ENCODE measurements around the gene SRSF9.

GRCh38 chr12:120413901-120414695 lies 55.5 kb downstream of the SRSF9 start:
- TF ChIP-seq CTCF (conservative IDR thresholded peaks at IDR 0.05) (no peak), ZFX (IDR thresholded peaks at IDR 0.05) (no peak)

Data from C4-2B (cell line).